ENCODE data around the gene MAPK7.
"Not testable (repeated sequence)": the region's sequence is repeated elsewhere in the genome, so short reads cannot be mapped to it uniquely, and the experiment has no call there.

Gene MAPK7

GRCh38 chr17:19343671-19344151 lies 34.6 kb upstream of the MAPK7 start:
- no peak for DNase-seq

- DNase-seq: no peak
These were observed 33.8 kb upstream of the MAPK7 start for GRCh38 chr17:19344311-19345066.

- DNase-seq: no peak
These were observed 33.2 kb upstream of the MAPK7 start for GRCh38 chr17:19345067-19345460.

GRCh38 chr17:19345486-19346350 lies 32.6 kb upstream of the MAPK7 start:
- DNase-seq: no peak

GRCh38 chr17:19346351-19347255 lies 31.7 kb upstream of the MAPK7 start:
- no peak for DNase-seq

- DNase-seq: no peak
These were observed 30.8 kb upstream of the MAPK7 start for GRCh38 chr17:19347323-19348080.

- DNase-seq: no peak
These were observed 30.1 kb upstream of the MAPK7 start for GRCh38 chr17:19348081-19348650.

GRCh38 chr17:19348806-19349205 lies 29.5 kb upstream of the MAPK7 start:
- no peak for DNase-seq

- DNase-seq: not testable (repeated sequence)
These were observed 24.9 kb upstream of the MAPK7 start for GRCh38 chr17:19353401-19353800.

- no peak for DNase-seq
These were observed 23.6 kb upstream of the MAPK7 start for GRCh38 chr17:19354748-19355147.

GRCh38 chr17:19357351-19357750 lies 20.9 kb upstream of the MAPK7 start:
- DNase-seq: no peak

- no peak for DNase-seq
These were observed 20.5 kb upstream of the MAPK7 start for GRCh38 chr17:19357761-19358160.

- no peak for DNase-seq
These were observed 19.1 kb upstream of the MAPK7 start for GRCh38 chr17:19359151-19359550.

GRCh38 chr17:19359856-19360255 lies 18.4 kb upstream of the MAPK7 start:
- no peak for DNase-seq

- no peak for DNase-seq
These were observed 17.5 kb upstream of the MAPK7 start for GRCh38 chr17:19360772-19361171.

GRCh38 chr17:19361326-19361725 lies 17.0 kb upstream of the MAPK7 start:
- DNase-seq: no peak

- no peak for DNase-seq
These were observed 16.4 kb upstream of the MAPK7 start for GRCh38 chr17:19361944-19362276.

- DNase-seq: peak; percentile 89 to 91
These were observed 15.8 kb upstream of the MAPK7 start, which contains the start of gene B9D1 for GRCh38 chr17:19362277-19363113. Gene B9D1 (minus strand): TSS chr17:19362723. CDS start chr17:19362569, 154 bp downstream.

GRCh38 chr17:19363114-19363438 lies 15.2 kb upstream of the MAPK7 start:
- no peak for DNase-seq

- no peak for DNase-seq
These were observed 14.8 kb upstream of the MAPK7 start for GRCh38 chr17:19363460-19364035.

All from stimulated activated CD4-positive, alpha-beta T cell treated with anti-CD3 and anti-CD28 coated beads, Interleukin-2, amount 100 ng/mL, for 48 hours (primary cell).